ENCODE results near the gene ABHD6. TPM values are rescaled to one million over a fixed set of nuclear protein-coding genes. Genes with fewer than 3 reads are reported as not detected.
A peak's percentile ranks its signal among the peaks of the same experiment; 100 is the strongest.
"Not testable (repeated sequence)": the region's sequence is repeated elsewhere in the genome, so short reads cannot be mapped to it uniquely, and the experiment has no call there.

The ABHD6 gene
- total RNA-seq, 1 donor from 2014 or later: 48.7 TPM

GRCh38 chr3:58336135-58336882 lies 98.7 kb downstream of the ABHD6 start:
- TF ChIP-seq CTCF (IDR thresholded peaks at IDR 0.05): no peak
- POLR2A ChIA-PET: interaction anchor here (0.6 to 15.4 kb wide), 8 partner anchors 8 to 149 kb away, joined by 4 to 565 read pairs (median 6); no protein-coding TSS in a partner anchor
- Mint-ChIP-seq H3K27ac (peak overlapping the region; percentile 99), H3K36me3 (ENCODE audit: low read depth) (peaks cover 31% of the 10 kb centered on the region), H3K27me3 (no peaks in the 10 kb centered on the region), H3K9me3 (no peaks in the 10 kb centered on the region), H3K4me1 (peaks cover 80% of the 10 kb centered on the region), H3K4me3 (peak overlapping the region; percentile 45)
- DNase-seq (no peak), ATAC-seq (ENCODE audit: low read depth) (no peak)
- CTCF ChIA-PET: interaction anchor here (1.0 to 10.2 kb wide), 6 partner anchors 13 to 80 kb away, joined by 3 to 125 read pairs (median 8); partner anchors contain the start of genes HTD2 and RPP14
- intact Hi-C loops (cut with micrococcal nuclease): no loop called here

GRCh38 chr3:58337190-58337589 lies 99.6 kb downstream of the ABHD6 start:
- intact Hi-C loops (cut with micrococcal nuclease): no loop called here
- no peak for ATAC-seq (ENCODE audit: low read depth)
- no peak overlapping the region for H3K4me3 Mint-ChIP-seq
- H3K36me3 Mint-ChIP-seq (ENCODE audit: low read depth): peaks cover 35% of the 10 kb centered on the region
- no peak for DNase-seq
- H3K27ac Mint-ChIP-seq: peak overlapping the region; percentile 99
- POLR2A ChIA-PET: interaction anchor here (0.6 to 15.4 kb wide), 4 partner anchors 9 to 141 kb away, joined by 4 to 565 read pairs (median 9); no protein-coding TSS in a partner anchor
- no peak for TF ChIP-seq CTCF (IDR thresholded peaks at IDR 0.05)
- CTCF ChIA-PET: interaction anchor here (1.0 to 10.2 kb wide), 4 partner anchors 12 to 78 kb away, joined by 4 to 125 read pairs (median 10); no protein-coding TSS in a partner anchor
- H3K9me3 Mint-ChIP-seq: no peaks in the 10 kb centered on the region
- peaks cover 83% of the 10 kb centered on the region for H3K4me1 Mint-ChIP-seq
- no peaks in the 10 kb centered on the region for H3K27me3 Mint-ChIP-seq

GRCh38 chr3:58339146-58339545 lies 101.6 kb downstream of the ABHD6 start:
- not testable (repeated sequence) for DNase-seq, H3K27me3 Mint-ChIP-seq, H3K9me3 Mint-ChIP-seq
- Mint-ChIP-seq H3K36me3 (ENCODE audit: low read depth) (peaks cover 43% of the 10 kb centered on the region), H3K4me1 (peaks cover 94% of the 10 kb centered on the region), H3K4me3 (peak overlapping the region; percentile 69), H3K27ac (peak overlapping the region; percentile 99)
- ChIA-PET CTCF (interaction anchor here (1.1 to 10.2 kb wide), 2 partner anchors 10 to 16 kb away, joined by 7 to 125 read pairs; no protein-coding TSS in a partner anchor), POLR2A (interaction anchor here (0.7 to 15.4 kb wide), 5 partner anchors 13 to 143 kb away, joined by 3 to 565 read pairs (median 4); no protein-coding TSS in a partner anchor)
- ATAC-seq (ENCODE audit: low read depth): peak; percentile 13
- intact Hi-C loops (cut with micrococcal nuclease): loop anchor here (1.0 kb wide), 1 partner anchor 10 kb away; no protein-coding TSS in a partner anchor

- intact Hi-C loops (cut with micrococcal nuclease): no loop called here
- ATAC-seq (ENCODE audit: low read depth) (no peak), DNase-seq (no peak)
- no peak for TF ChIP-seq CTCF (IDR thresholded peaks at IDR 0.05)
- Mint-ChIP-seq H3K4me1 (peaks cover 91% of the 10 kb centered on the region), H3K9me3 (no peaks in the 10 kb centered on the region), H3K27me3 (no peaks in the 10 kb centered on the region), H3K4me3 (peak overlapping the region; percentile 35), H3K36me3 (ENCODE audit: low read depth) (peaks cover 46% of the 10 kb centered on the region), H3K27ac (peak overlapping the region; percentile 80)
- POLR2A ChIA-PET: interaction anchor here (0.6 to 15.4 kb wide), 7 partner anchors 12 to 1499 kb away, joined by 3 to 565 read pairs (median 5); partner anchors contain the start of genes HTD2, PDHB and RPP14
- CTCF ChIA-PET: interaction anchor here (0.6 to 10.2 kb wide), 4 partner anchors 9 to 192 kb away, joined by 3 to 125 read pairs (median 4); no protein-coding TSS in a partner anchor
Observed at GRCh38 chr3:58340594-58341244, 103.1 kb downstream of the ABHD6 start.

- ChIA-PET CTCF (interaction anchor here (1.2 to 10.2 kb wide), 3 partner anchors 8 to 16 kb away, joined by 3 to 125 read pairs (median 6); no protein-coding TSS in a partner anchor), POLR2A (interaction anchor here (0.7 to 15.4 kb wide), 3 partner anchors 11 to 35 kb away, joined by 3 to 565 read pairs (median 5); partner anchors contain the start of genes HTD2 and RPP14)
- DNase-seq (no peak), ATAC-seq (ENCODE audit: low read depth) (no peak)
- Mint-ChIP-seq H3K4me3 (no peak overlapping the region), H3K4me1 (peaks cover 91% of the 10 kb centered on the region), H3K9me3 (no peaks in the 10 kb centered on the region), H3K36me3 (ENCODE audit: low read depth) (peaks cover 41% of the 10 kb centered on the region), H3K27me3 (no peaks in the 10 kb centered on the region), H3K27ac (peak overlapping the region; percentile 80)
- intact Hi-C loops (cut with micrococcal nuclease): no loop called here
- no peak for TF ChIP-seq CTCF (IDR thresholded peaks at IDR 0.05)
Observed at GRCh38 chr3:58341376-58341775, 103.8 kb downstream of the ABHD6 start.
